ENCODE results near the gene ABITRAM.

- no peak for TF ChIP-seq CTCF (IDR thresholded peaks at IDR 0.05; ENCODE audit: insufficient read depth, low read length)
- no peak for TF ChIP-seq POLR2AphosphoS5 (IDR thresholded peaks at IDR 0.05; ENCODE audit: low read depth)
Observed at GRCh38 chr9:108919517-108919916, 14.7 kb upstream of the ABITRAM start.

Data from HL-60 (cell line).